ENCODE measurements around the gene TAS2R1. TPM values are rescaled to one million over a fixed set of nuclear protein-coding genes. Genes with fewer than 3 reads are reported as not detected.

TAS2R1 gene
- total and polyA plus RNA-seq, 2 donors from 2014 or later, result not detected

DNA sequence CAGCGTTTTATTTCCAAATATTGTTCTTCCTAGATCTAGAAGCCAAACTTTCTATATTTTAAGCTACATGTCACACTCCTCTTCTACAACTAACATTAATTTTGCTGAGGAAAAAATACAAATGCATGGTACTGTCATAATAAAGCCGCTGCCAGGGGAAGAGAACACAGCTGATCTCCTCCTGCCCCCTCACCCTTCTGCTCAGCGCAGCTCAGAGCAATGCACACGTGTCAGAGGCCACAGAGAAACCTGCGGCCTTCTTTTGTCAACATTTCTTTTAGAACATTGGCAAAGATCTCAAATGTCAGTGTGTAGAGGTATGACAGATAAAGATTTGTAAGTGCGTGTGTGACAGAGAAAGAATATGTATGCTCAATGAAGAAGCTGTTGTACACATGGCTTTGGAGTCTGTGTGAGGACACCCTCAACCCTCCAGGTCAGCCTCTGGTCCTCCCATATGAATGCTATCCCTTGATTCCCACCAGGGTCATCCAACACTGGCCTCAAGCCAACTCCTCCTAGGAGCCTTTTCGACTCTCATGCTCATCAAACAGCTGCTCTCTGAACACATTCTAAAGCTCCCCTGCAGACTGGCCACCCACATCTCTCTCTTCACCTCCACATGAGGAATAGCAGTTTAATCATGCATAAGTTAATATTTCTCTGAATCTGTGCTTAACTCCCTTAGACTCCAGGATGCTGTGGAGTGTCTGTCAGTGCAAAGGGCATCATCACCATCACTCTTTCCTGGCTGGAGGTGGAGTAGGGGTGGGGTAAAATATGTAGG lies 40.9 kb downstream of the TAS2R1 start:
- FAIRE-seq, result no peak
- Histone ChIP-seq H3K27ac (ENCODE audit: low read depth in 2 of 2, low read length in 2 of 2) (no peak overlapping the region), H3K9me3 (ENCODE audit: control insufficient read depth in 2 of 3, insufficient read depth in 1 of 3, low read length in 3 of 3) (no peaks in the 10 kb centered on the region)

DNA sequence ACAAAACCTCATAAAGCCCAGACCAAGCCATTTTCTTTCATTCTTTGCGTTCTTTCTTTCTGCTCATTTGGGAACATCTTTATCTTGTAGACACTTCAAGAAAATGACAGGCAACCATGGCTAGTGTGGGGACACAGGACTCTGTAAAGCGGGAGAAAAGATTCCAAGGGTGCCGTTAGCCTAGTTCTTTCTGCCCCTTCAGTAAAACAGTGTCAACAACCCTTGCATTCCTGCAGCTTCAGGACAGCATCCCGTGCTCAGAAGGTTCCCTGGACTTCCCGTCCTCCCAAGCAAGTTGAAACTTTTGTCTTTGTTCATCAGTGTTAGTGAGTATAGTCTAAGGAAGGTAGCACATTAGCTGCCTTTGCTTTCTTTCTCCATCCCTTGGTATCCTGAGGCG lies 41.9 kb downstream of the TAS2R1 start:
- TF ChIP-seq, protein P1, sequence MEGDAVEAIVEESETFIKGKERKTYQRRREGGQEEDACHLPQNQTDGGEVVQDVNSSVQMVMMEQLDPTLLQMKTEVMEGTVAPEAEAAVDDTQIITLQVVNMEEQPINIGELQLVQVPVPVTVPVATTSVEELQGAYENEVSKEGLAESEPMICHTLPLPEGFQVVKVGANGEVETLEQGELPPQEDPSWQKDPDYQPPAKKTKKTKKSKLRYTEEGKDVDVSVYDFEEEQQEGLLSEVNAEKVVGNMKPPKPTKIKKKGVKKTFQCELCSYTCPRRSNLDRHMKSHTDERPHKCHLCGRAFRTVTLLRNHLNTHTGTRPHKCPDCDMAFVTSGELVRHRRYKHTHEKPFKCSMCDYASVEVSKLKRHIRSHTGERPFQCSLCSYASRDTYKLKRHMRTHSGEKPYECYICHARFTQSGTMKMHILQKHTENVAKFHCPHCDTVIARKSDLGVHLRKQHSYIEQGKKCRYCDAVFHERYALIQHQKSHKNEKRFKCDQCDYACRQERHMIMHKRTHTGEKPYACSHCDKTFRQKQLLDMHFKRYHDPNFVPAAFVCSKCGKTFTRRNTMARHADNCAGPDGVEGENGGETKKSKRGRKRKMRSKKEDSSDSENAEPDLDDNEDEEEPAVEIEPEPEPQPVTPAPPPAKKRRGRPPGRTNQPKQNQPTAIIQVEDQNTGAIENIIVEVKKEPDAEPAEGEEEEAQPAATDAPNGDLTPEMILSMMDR (IDR thresholded peaks at IDR 0.05; ENCODE audit: borderline replicate concordance, extremely low read depth, insufficient read depth), result no peak
- Histone ChIP-seq H3K4me1 (ENCODE audit: control insufficient read depth in 2 of 3, insufficient read depth in 2 of 3, low read depth in 1 of 3, low read length in 3 of 3) (no peaks in the 10 kb centered on the region), H3K9ac (ENCODE audit: low read length in 3 of 3) (no peak overlapping the region), H3K27ac (ENCODE audit: low read depth in 2 of 2, low read length in 2 of 2) (no peak overlapping the region), H3K27me3 (ENCODE audit: control insufficient read depth, insufficient read depth, low read length) (no peaks in the 10 kb centered on the region), H3K9me3 (ENCODE audit: control insufficient read depth in 2 of 3, insufficient read depth in 1 of 3, low read length in 3 of 3) (no peaks in the 10 kb centered on the region), H3K4me3 (ENCODE audit: low read length in 3 of 3) (no peak overlapping the region), H3K36me3 (ENCODE audit: control insufficient read depth in 2 of 3, insufficient read depth in 3 of 3, low read length in 3 of 3) (no peaks in the 10 kb centered on the region)
- intact Hi-C loops (cut with DNase I), result no loop called here
- FAIRE-seq (no peak), DNase-seq (no peak)

More for the DNA sequence above, 40.9 kb downstream of the TAS2R1 start:
- H3K4me3 ChIP-seq (ENCODE audit: low read length in 3 of 3), result no peak overlapping the region
- no peaks in the 10 kb centered on the region for H3K4me1 ChIP-seq (ENCODE audit: control insufficient read depth in 2 of 3, insufficient read depth in 2 of 3, low read depth in 1 of 3, low read length in 3 of 3)
- TF ChIP-seq, protein P1 (IDR thresholded peaks at IDR 0.05; ENCODE audit: borderline replicate concordance, extremely low read depth, insufficient read depth), result no peak
- no peak for DNase-seq
- intact Hi-C loops (cut with DNase I), result no loop called here
- H3K9ac ChIP-seq (ENCODE audit: low read length in 3 of 3), result no peak overlapping the region
- H3K36me3 ChIP-seq (ENCODE audit: control insufficient read depth in 2 of 3, insufficient read depth in 3 of 3, low read length in 3 of 3), result no peaks in the 10 kb centered on the region
- no peaks in the 10 kb centered on the region for H3K27me3 ChIP-seq (ENCODE audit: control insufficient read depth, insufficient read depth, low read length)

DNA sequence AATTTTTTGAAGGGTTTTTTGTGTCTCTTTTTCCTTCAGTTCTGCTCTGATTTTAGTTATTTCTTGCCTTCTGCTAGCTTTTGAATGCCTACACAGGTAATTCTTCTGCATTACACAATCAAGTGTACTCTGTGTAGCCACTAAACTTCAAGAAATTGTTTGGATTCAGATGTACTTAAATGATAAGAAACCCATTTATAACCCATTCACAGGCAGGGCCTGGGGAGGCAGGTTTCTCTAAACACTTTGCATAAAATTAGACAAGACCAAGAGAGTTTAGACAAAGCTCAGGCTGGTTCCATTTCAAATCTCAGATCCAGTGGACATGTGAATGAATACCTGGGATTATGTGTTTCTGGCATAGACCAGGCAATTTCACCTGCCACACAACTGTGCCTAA lies 43.0 kb downstream of the TAS2R1 start:
- intact Hi-C loops (cut with DNase I), result no loop called here
- Histone ChIP-seq H3K27ac (ENCODE audit: low read depth in 2 of 2, low read length in 2 of 2) (no peak overlapping the region), H3K27me3 (ENCODE audit: control insufficient read depth, insufficient read depth, low read length) (no peaks in the 10 kb centered on the region), H3K9me3 (ENCODE audit: control insufficient read depth in 2 of 3, insufficient read depth in 1 of 3, low read length in 3 of 3) (no peaks in the 10 kb centered on the region), H3K9ac (ENCODE audit: low read length in 3 of 3) (no peak overlapping the region), H3K36me3 (ENCODE audit: control insufficient read depth in 2 of 3, insufficient read depth in 3 of 3, low read length in 3 of 3) (no peaks in the 10 kb centered on the region), H3K4me1 (ENCODE audit: control insufficient read depth in 2 of 3, insufficient read depth in 2 of 3, low read depth in 1 of 3, low read length in 3 of 3) (no peaks in the 10 kb centered on the region), H3K4me3 (ENCODE audit: low read length in 3 of 3) (no peak overlapping the region)
- TF ChIP-seq, protein P1 (IDR thresholded peaks at IDR 0.05; ENCODE audit: borderline replicate concordance, extremely low read depth, insufficient read depth), result no peak
- DNase-seq, result no peak
- FAIRE-seq, result no peak

Measured in kidney (tissue), 14 donors.